Body of pancreas (tissue), 4 donors: Measurements from ENCODE around the gene CAMKMT. TPM values are rescaled to one million over a fixed set of nuclear protein-coding genes. Genes with fewer than 3 reads are reported as not detected.

Experiments
- ATAC-seq: fragments of 150-250 bp; one replicate; pipeline ENCODE4 v1.9.1; 2016
- DNase-seq, 4 donors: peaks; one replicate each; pipeline ENCODE4 v3.0.0-alpha.2; 2019
- H3K27ac ChIP-seq, 4 donors: fragments of 200-600 bp; sonication (generic); 1 replicate in 3 of 4; 2 replicates in 1 of 4; pipeline versions ENCODE4 v1.5.1 to v1.6.1; 2016 to 2019; ENCODE audit warnings: mild to moderate bottlenecking in 1 of 4, mixed read lengths in 1 of 4, moderate library complexity in 1 of 4
- H3K27me3 ChIP-seq, 2 donors: fragments of 200-600 bp; sonication (generic); one replicate each; pipeline ENCODE4 v1.6.0; 2016; ENCODE audit warnings: mild to moderate bottlenecking in 1 of 2
- H3K36me3 ChIP-seq, 2 donors: fragments of 200-600 bp; sonication (generic); replicated peaks in 1 of 2; 2 replicates each; pipeline ENCODE4 v1.5.1; 2016; ENCODE audit warnings: low read depth in 2 of 2; ENCODE audit not compliant: insufficient read depth in 1 of 2
- H3K4me1 ChIP-seq: fragments of 200-600 bp; sonication (generic); one replicate; pipeline ENCODE4 v1.6.0; 2016
- H3K4me3 ChIP-seq, 2 donors: fragments of 200-600 bp; sonication (generic); 1 replicate in 1 of 2; 2 replicates in 1 of 2; pipeline ENCODE4 v1.5.1; 2016 to 2019
- H3K9me3 ChIP-seq, 3 donors: fragments of 200-600 bp; sonication (generic); 1 replicate in 2 of 3; 2 replicates in 1 of 3; pipeline ENCODE4 v1.5.1; 2016
- CTCF ChIP-seq, 7 experiments: fragments of 450-650 bp in 4 of 7; fragments of 200-600 bp in 3 of 7; sonication (generic) in 3 of 7; IDR thresholded peaks; one replicate each; pipeline ENCODE4 v1.5.1; 2016 to 2019; ENCODE audit warnings: antibody characterized with exemption in 7 of 7
- POLR2A ChIP-seq, 3 donors: fragments of 450-650 bp; IDR thresholded peaks; one replicate each; pipeline ENCODE4 v1.6.1; 2016; ENCODE audit warnings: antibody characterized with exemption in 3 of 3, mild to moderate bottlenecking in 2 of 3
- WGBS, 2 donors: methylation state at CpG; one replicate each; pipeline ENCODE4 v1.1.5; 2017; 5-methylcytosine and 5-hydroxymethylcytosine counted together
- intact Hi-C: fragments of 100-400 bp; cut with DNase I; formaldehyde crosslinking; loops from one replicate; pipeline ENCODE4 v1.15.1; 2023
- total RNA-seq, 2 donors: library from RNA; depleted of rRNA; stranded (reverse); fragments of >200 nt; gene quantifications; one replicate each; pipeline ENCODE4 v1.1.0, GENCODE V29; 2016

The CAMKMT gene
- total RNA-seq, 2 donors from 2014 or later, result 18.4 to 23.4 TPM

DNA sequence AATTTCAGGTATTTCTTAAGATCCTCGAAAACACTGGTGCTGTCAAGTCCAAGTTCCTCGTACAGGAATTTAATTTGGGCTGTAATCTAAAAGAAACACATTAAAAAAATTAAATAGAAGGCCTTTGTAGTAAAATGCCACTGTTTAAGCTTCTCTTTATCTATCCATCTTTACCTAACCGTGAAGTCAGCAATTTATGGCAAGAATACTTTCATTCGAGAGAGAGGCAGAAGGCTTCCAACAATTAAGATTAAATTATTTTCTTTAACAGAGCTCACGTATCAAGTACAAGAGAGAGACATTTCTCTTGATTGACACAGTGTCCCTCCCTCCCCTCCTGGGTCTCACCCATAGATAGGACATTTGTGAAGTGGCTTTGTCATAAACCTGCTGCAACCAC, 40.4 kb upstream of the CAMKMT start:
- intact Hi-C loops, result no loop called here
- Histone ChIP-seq H3K9me3 (no peaks in the 10 kb centered on the region), H3K4me3 (no peak overlapping the region), H3K27ac (no peak overlapping the region), H3K27me3 (no peaks in the 10 kb centered on the region), H3K4me1 (peaks cover 17% of the 10 kb centered on the region), H3K36me3 (peaks cover 6 to 25% of the 10 kb centered on the region in 2 donors)
- ATAC-seq (no peak), DNase-seq (no peak)
- no peak for TF ChIP-seq CTCF (IDR thresholded peaks at IDR 0.05)
- TF ChIP-seq POLR2A (IDR thresholded peaks at IDR 0.05), result no peak
- WGBS, 2 donors, result 73 to 77% methylated on average over 5 of the region's 5 CpGs

DNA sequence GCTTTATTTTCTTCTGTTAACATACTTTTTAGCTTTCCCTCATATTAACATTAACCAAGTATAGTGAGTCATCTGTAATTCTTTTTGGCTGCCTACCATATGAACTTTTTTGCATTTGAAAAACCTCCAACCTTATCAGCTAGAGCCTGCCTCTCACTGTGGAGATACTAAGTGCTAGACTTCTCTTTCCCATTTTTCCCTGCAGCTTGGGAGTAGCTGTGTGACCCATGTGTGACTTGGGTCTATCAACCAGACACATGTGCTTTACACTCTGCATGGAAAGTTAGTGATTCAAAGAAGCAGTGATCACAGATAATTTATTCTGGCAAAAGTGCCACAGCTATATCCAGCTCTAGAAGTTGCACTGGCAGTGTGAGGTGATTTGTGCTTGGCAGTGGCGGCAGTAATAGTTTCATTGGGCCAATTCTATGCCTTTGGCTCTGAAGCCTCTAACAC, 36.7 kb upstream of the CAMKMT start:
- H3K9me3 ChIP-seq, result no peaks in the 10 kb centered on the region
- intact Hi-C loops, result no loop called here
- H3K27ac ChIP-seq, result peak overlapping the region; percentile 9 to 73 (median 32)
- no peaks in the 10 kb centered on the region for H3K27me3 ChIP-seq
- ATAC-seq, result peak; percentile 73
- H3K4me3 ChIP-seq, result no peak overlapping the region
- H3K36me3 ChIP-seq, result peaks cover 6 to 34% of the 10 kb centered on the region in 2 donors
- WGBS, 2 donors, result 33 to 70% methylated on average over 1 of the region's 1 CpG
- no peak for TF ChIP-seq CTCF (IDR thresholded peaks at IDR 0.05)
- peaks cover 17% of the 10 kb centered on the region for H3K4me1 ChIP-seq
- peak in 3 of 4 donors; percentile 5 to 21 (median 19) for DNase-seq

GRCh38 chr2:44325897-44326296, 35.9 kb upstream of the CAMKMT start:
- 73 to 79% methylated on average over 4 of the region's 4 CpGs for WGBS, 2 donors
- H3K27ac ChIP-seq, result peak overlapping the region in 1 of 4 donors; percentile 16
- no peak for ATAC-seq
- TF ChIP-seq POLR2A (IDR thresholded peaks at IDR 0.05), result no peak
- no peak for TF ChIP-seq CTCF (IDR thresholded peaks at IDR 0.05)
- peaks cover 6 to 28% of the 10 kb centered on the region in 2 donors for H3K36me3 ChIP-seq
- no peaks in the 10 kb centered on the region for H3K9me3 ChIP-seq
- H3K27me3 ChIP-seq, result no peaks in the 10 kb centered on the region
- intact Hi-C loops, result no loop called here
- peaks cover 20% of the 10 kb centered on the region for H3K4me1 ChIP-seq
- no peak for DNase-seq
- no peak overlapping the region for H3K4me3 ChIP-seq

DNA sequence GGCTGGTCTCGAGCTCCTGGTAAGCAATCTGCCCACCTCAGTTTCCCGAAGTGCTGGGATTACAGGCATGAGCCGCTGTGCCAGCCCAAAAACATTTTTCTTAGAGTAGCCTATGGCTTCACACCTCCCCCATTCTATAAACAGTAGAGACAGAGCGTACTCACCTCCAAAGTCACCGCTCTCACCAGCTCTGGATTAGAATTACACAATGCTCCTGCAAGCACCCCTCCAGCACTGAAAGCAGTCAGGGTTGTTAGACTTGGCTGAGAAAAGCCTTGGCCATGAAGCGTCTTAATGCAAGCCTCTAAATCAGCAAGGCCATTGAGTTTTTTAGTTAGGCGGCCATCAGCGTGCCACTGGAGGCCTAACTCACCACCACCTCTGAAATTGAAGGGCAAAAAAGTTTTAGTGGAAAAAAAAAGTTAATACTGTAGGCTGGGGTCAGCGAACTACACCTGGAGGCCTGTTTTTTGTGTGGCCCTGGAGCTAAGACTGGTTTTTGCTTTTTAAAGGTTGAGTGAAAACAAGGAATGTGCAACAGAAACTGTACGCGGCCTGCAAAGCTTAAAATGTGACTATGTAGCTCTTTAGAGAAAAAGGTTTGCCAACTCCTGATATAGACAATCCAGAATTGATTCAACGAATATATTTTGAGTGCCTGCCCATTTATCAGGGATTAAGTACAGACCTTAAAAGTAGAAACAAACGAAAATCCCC, 35.0 kb upstream of the CAMKMT start:
- Histone ChIP-seq H3K4me3 (no peak overlapping the region), H3K9me3 (no peaks in the 10 kb centered on the region), H3K27ac (no peak overlapping the region), H3K27me3 (no peaks in the 10 kb centered on the region), H3K4me1 (peaks cover 21% of the 10 kb centered on the region), H3K36me3 (peaks cover 13 to 22% of the 10 kb centered on the region in 2 donors)
- ATAC-seq (no peak), DNase-seq (no peak)
- TF ChIP-seq POLR2A (IDR thresholded peaks at IDR 0.05), result no peak
- TF ChIP-seq CTCF (IDR thresholded peaks at IDR 0.05), result no peak
- intact Hi-C loops, result no loop called here
- WGBS, 2 donors, result 82 to 85% methylated on average over 13 of the region's 13 CpGs

DNA sequence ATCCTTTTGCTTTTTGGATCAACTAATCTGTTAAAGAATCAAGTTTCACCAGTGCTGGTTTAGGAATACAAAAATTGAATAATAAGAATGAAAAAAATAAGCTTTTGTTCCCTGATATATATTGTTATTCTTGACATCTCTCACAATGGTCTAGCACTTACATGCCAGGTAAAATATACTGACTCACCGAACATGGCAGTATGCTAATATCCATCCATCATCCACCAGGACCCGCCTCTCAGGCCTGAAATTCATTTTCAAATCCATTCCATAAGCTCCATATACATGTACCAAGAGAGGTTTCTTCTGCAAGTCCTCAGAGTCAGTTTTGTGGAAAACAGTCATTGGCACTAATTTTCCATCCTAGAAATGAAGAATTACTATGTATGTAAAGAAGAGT, 33.0 kb upstream of the CAMKMT start:
- Histone ChIP-seq H3K4me3 (no peak overlapping the region), H3K27me3 (no peaks in the 10 kb centered on the region), H3K4me1 (peaks cover 24% of the 10 kb centered on the region), H3K27ac (no peak overlapping the region), H3K36me3 (peaks cover 8 to 13% of the 10 kb centered on the region in 2 donors), H3K9me3 (no peaks in the 10 kb centered on the region)
- 90 to 93% methylated on average over 2 of the region's 2 CpGs for WGBS, 2 donors
- DNase-seq (no peak), ATAC-seq (no peak)
- no peak for TF ChIP-seq POLR2A (IDR thresholded peaks at IDR 0.05)
- TF ChIP-seq CTCF (IDR thresholded peaks at IDR 0.05), result no peak
- intact Hi-C loops, result no loop called here
